Measurements from ENCODE around the gene GNG2.

DNA sequence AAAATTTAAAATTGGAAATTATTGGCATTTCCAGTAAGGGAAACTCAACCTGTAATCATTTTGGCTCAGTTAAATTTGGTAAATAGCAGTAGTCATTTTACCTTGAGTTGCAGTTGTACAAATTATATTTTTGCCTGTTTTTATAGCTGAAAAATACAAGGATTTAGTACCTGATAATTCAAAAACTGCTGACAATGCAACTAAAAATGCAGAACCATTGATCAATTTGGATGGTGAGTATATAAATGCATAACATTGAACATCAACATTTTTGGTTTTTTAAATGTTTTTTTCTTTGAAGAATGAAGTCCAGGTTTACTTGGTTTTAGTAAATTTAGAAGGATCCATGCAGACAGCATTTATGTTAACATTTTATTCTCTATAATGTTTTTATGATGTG lies 137.9 kb downstream of the GNG2 start:
- TF ChIP-seq GATA2 (IDR thresholded peaks at IDR 0.05; ENCODE audit: low read depth, low read length), result no peak
- no peak for TF ChIP-seq GATA3 (IDR thresholded peaks at IDR 0.05; ENCODE audit: low read depth, low read length)
